Prostate gland (tissue), 2 donors: ENCODE data around the gene CCDC134. TPM values are rescaled to one million over a fixed set of nuclear protein-coding genes. Genes with fewer than 3 reads are reported as not detected.

Experiments
- DNase-seq: peaks from one replicate; pipeline ENCODE4 v3.0.0-alpha.2; 2019; ENCODE audit warnings: low spot score
- H3K27ac ChIP-seq, 2 donors: fragments of 200-600 bp; sonication (generic); 2 replicates each; pipeline ENCODE4 v1.5.1; 2017 to 2019
- H3K27me3 ChIP-seq: fragments of 200-600 bp; sonication (generic); replicated peaks from 2 replicates; pipeline ENCODE4 v1.5.1; 2019; ENCODE audit not compliant: insufficient read depth
- H3K36me3 ChIP-seq, 2 donors: fragments of 200-600 bp; sonication (generic); 1 replicate in 1 of 2; 2 replicates in 1 of 2; pipeline versions ENCODE4 v1.5.1 to v1.8.1; 2017 to 2019
- H3K4me1 ChIP-seq: fragments of 200-600 bp; sonication (generic); replicated peaks from 2 replicates; pipeline ENCODE4 v1.5.1; 2019
- H3K4me3 ChIP-seq, 2 donors: fragments of 200-600 bp; sonication (generic); 2 replicates each; pipeline ENCODE4 v1.5.1; 2017 to 2019
- H3K9me3 ChIP-seq: fragments of 200-600 bp; sonication (generic); 2 replicates; pipeline ENCODE4 v1.5.1; 2017
- POLR2A ChIP-seq: fragments of 450-650 bp; IDR thresholded peaks from one replicate; pipeline ENCODE4 v1.6.1; 2016; ENCODE audit warnings: antibody characterized with exemption, mild to moderate bottlenecking
- POLR2AphosphoS5 ChIP-seq: sonication (generic); formaldehyde crosslinking; IDR thresholded peaks from one replicate; pipeline ENCODE4 v1.6.1; 2017; ENCODE audit warnings: antibody characterized with exemption
- WGBS: methylation state at CpG from one replicate; pipeline ENCODE4 v1.1.5; 2018; 5-methylcytosine and 5-hydroxymethylcytosine counted together
- intact Hi-C: fragments of 100-400 bp; cut with DNase I; formaldehyde crosslinking; loops from one replicate; pipeline ENCODE4 v1.14.2; 2022
- total RNA-seq, 2 donors: library from RNA; depleted of rRNA; stranded (reverse); fragments of >200 nt; gene quantifications; one replicate each; pipeline ENCODE4 v1.1.0, GENCODE V29; 2016
- TF ChIP-seq, protein P1 (sequence below), 4 experiments: fragments of 200-600 bp in 2 of 4; fragments of 450-650 bp in 2 of 4; sonication (generic) in 2 of 4; IDR thresholded peaks; 1 replicate in 3 of 4; 2 replicates in 1 of 4; pipeline ENCODE4 v1.5.1; 2016 to 2019; ENCODE audit warnings: antibody characterized with exemption in 4 of 4, mild to moderate bottlenecking in 2 of 4, moderate library complexity in 2 of 4

Gene CCDC134
- total RNA-seq, 2 donors from 2014 or later, result 12.0 to 20.7 TPM

DNA sequence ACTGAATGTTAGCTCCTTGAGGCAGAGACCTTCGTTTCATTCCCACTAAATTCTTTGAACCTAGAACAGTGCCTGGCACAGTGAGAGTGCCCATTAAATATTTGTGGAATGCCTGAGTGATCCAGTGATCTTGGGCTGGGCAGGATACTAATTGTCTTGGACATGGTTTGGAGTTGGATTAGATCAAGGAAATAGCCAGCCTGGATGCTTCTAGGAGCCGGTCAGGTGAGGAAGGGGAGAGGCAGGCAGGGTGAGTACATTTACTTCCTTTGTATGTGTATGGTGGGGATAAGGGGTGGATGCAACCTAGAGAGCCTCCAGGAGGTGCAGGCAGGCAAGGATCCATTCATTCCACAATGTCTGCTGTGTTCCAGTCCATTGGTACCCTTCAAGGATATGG is 36.1 kb downstream of the CCDC134 start:
- no peak for DNase-seq
- H3K4me1 ChIP-seq, result peaks cover 8% of the 10 kb centered on the region

DNA sequence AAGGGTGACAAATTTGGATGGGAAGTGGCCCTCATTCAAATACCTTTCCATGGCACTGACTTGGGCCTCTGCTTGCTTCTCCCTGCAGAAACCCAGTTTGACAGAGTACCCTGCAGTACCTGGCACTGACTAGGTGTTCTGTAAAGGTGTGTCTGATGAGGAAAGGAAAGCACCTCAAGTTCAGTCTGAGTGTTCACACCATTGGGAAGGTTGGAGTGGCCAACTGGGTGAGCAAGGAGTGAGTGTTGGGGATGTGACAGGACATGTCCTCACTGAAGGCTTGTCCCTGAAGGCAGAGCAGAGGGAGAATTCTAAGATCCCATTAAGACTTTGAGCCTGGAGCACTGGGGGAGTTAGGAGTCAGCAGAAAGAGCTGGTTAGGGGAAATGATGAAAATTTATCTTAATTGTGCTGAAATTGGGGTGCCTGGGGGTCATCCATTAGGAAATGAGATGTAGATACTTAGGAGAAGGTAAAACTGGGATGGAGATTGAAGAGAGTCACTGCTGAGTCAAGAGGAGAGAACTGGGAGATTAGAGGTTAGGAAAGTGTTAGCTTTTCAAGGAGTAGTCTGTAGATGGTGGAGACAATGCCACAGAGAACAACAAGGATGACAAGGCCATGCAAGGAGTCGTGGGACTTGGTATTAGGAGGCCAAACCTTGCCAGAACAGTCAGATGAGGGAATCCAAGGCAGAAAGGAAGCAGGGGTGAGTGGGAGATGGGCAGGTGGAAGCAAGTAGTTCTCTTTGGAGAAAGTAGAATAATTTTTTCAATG is 38.6 kb downstream of the CCDC134 start:
- 81% methylated on average over 1 of the region's 1 CpG for WGBS
- Histone ChIP-seq H3K9me3 (no peaks in the 10 kb centered on the region), H3K36me3 (no peaks in the 10 kb centered on the region), H3K4me3 (no peak overlapping the region), H3K27me3 (no peaks in the 10 kb centered on the region), H3K27ac (peak overlapping the region in 1 of 2 donors; percentile 35), H3K4me1 (peaks cover 8% of the 10 kb centered on the region)
- DNase-seq, result no peak
- intact Hi-C loops, result no loop called here
- TF ChIP-seq, protein P1, sequence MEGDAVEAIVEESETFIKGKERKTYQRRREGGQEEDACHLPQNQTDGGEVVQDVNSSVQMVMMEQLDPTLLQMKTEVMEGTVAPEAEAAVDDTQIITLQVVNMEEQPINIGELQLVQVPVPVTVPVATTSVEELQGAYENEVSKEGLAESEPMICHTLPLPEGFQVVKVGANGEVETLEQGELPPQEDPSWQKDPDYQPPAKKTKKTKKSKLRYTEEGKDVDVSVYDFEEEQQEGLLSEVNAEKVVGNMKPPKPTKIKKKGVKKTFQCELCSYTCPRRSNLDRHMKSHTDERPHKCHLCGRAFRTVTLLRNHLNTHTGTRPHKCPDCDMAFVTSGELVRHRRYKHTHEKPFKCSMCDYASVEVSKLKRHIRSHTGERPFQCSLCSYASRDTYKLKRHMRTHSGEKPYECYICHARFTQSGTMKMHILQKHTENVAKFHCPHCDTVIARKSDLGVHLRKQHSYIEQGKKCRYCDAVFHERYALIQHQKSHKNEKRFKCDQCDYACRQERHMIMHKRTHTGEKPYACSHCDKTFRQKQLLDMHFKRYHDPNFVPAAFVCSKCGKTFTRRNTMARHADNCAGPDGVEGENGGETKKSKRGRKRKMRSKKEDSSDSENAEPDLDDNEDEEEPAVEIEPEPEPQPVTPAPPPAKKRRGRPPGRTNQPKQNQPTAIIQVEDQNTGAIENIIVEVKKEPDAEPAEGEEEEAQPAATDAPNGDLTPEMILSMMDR (IDR thresholded peaks at IDR 0.05), result no peak
- no peak for TF ChIP-seq POLR2AphosphoS5
- no peak for TF ChIP-seq POLR2A

More for the DNA sequence above, 36.1 kb downstream of the CCDC134 start:
- Histone ChIP-seq H3K36me3 (no peaks in the 10 kb centered on the region), H3K27ac (peak overlapping the region in 1 of 2 donors; percentile 98), H3K4me3 (no peak overlapping the region), H3K9me3 (no peaks in the 10 kb centered on the region), H3K27me3 (no peaks in the 10 kb centered on the region)
- no peak for TF ChIP-seq POLR2A
- TF ChIP-seq, protein P1 (IDR thresholded peaks at IDR 0.05), result no peak
- no peak for TF ChIP-seq POLR2AphosphoS5
- 58% methylated on average over 2 of the region's 2 CpGs for WGBS
- intact Hi-C loops, result no loop called here

DNA sequence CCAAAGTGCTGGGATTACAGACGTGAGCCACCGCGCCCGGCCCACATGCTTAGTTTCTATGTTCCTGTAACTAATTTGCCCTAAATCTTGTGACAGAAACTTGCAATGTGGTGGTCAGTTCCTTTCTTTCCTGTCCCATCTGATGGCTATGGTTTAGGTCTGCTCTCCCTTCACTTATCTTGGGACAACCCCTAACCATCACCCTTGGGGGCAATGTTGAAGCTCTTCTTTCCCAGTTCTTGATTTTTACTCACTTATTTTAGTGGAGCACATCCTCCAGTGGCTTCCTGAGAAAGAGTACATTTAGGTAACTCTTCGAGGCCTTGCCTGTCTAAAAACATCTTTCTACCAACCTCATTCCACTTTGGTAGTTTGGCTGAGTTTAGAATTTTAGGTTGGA is 39.7 kb downstream of the CCDC134 start:
- no peaks in the 10 kb centered on the region for H3K27me3 ChIP-seq
- intact Hi-C loops, result no loop called here
- WGBS, result 91% methylated on average over 5 of the region's 5 CpGs
- H3K9me3 ChIP-seq, result no peaks in the 10 kb centered on the region
- peaks cover 12% of the 10 kb centered on the region for H3K4me1 ChIP-seq
- TF ChIP-seq, protein P1 (IDR thresholded peaks at IDR 0.05), result no peak
- TF ChIP-seq POLR2A, result no peak
- no peak for TF ChIP-seq POLR2AphosphoS5
- DNase-seq, result no peak
- H3K27ac ChIP-seq, result peak overlapping the region; percentile 10 to 84
- no peaks in the 10 kb centered on the region for H3K36me3 ChIP-seq
- no peak overlapping the region for H3K4me3 ChIP-seq

DNA sequence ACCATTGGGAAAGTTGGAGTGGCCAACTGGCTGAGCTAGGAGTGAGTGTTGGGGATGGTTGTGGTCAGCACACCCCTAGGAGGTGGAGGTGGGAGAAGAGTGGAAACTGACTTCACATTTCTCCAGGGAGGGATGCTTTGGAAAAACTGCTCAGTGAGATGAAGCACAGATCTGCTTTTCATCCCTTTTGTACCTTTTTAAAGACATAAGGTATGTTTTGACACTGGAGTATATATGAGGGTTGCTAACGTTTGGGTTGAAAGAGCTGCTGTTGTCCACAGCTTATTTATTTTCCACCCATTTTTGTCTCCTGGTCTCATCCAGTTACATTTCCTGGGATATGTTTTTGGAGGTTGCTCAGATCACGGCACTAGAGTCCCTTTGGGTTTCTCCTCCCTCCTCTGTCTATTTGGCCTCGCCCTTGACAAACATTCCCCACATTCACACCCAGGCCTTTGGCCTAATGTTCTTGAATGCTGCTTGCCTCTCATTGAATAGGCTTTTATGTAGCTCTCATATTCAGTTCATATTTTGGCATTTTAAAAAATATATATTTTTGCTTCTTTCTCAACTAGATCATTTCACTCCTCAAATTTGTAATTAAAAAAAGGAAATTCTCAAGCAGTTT is 40.7 kb downstream of the CCDC134 start:
- WGBS, result 45% methylated on average over 3 of the region's 3 CpGs
- H3K27me3 ChIP-seq, result no peaks in the 10 kb centered on the region
- no peaks in the 10 kb centered on the region for H3K9me3 ChIP-seq
- intact Hi-C loops, result no loop called here
- peaks cover 19% of the 10 kb centered on the region for H3K4me1 ChIP-seq
- H3K36me3 ChIP-seq, result no peaks in the 10 kb centered on the region
- no peak for DNase-seq
- TF ChIP-seq POLR2AphosphoS5 (no peak), POLR2A (no peak)
- TF ChIP-seq, protein P1 (IDR thresholded peaks at IDR 0.05), result no peak
- H3K4me3 ChIP-seq, result no peak overlapping the region
- peak overlapping the region; percentile 10 to 84 for H3K27ac ChIP-seq
